Fibroblast of skin of right quadriceps (primary cell): ENCODE measurements around the gene BLM.
"Not testable (repeated sequence)": the region's sequence is repeated elsewhere in the genome, so short reads cannot be mapped to it uniquely, and the experiment has no call there.

Source experiments
- DNase-seq: peaks from one replicate; pipeline ENCODE4 v3.0.0-alpha.2; 2013

Gene BLM

DNA sequence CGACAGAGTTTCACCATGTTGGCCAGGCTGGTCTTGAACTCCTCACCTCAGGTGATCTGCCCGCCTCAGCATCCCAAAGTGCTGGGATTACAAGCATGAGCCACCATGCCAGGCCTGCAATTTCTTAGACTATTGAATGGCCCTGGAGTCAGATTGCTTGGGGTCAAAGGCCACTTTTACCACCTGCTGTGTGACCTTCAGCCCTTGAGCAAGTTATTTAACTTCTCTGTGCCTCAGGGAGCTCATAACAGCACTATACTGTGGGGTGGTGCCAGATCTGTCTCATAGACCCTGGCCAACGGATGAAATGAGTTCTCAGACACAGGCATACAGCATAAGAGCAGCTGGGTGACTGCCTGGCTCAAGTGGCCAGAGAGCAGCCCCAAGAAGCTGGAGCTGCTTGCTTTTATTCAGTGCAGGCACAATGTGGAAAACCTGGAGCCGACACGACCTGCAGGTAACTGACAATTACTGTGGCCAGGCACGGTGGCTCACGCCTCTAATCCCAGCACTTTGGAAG, 106.4 kb downstream of the BLM start:
- DNase-seq: no peak

- DNase-seq: not testable (repeated sequence)
Observed at GRCh38 chr15:90825115-90825899, 108.2 kb downstream of the BLM start.

DNA sequence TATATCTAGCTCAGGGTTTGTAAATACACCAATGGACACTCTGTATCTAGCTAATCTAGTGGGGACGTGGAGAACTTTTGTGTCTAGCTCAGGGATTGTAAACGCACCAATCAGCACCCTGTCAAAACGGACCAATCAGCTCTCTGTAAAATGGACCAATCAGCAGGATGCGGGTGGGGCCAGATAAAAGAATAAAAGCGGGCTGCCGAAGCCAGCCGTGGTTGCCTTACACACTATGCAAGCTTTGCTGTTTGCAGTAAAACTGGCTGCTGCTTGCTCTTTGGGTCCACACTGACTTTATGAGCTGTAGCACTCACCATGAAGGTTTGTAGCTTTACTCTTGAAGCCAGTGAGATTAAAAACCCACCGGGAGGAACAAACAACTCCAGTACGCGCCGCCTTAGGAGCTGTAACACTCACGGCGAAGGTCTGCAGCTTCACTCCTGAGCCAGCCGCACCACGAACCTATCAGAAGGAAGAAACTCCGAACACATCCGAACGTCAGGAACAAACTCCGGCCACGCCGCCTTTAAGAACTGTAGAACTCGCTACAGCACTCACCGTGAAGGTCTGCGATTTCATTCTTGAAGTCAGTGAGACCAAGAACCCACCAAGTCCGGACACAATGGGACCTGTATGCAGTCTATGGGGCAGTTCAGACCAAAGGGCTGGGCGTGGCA, 109.2 kb downstream of the BLM start:
- DNase-seq: not testable (repeated sequence)

GRCh38 chr15:90826886-90827435, 109.8 kb downstream of the BLM start:
- no peak for DNase-seq

DNA sequence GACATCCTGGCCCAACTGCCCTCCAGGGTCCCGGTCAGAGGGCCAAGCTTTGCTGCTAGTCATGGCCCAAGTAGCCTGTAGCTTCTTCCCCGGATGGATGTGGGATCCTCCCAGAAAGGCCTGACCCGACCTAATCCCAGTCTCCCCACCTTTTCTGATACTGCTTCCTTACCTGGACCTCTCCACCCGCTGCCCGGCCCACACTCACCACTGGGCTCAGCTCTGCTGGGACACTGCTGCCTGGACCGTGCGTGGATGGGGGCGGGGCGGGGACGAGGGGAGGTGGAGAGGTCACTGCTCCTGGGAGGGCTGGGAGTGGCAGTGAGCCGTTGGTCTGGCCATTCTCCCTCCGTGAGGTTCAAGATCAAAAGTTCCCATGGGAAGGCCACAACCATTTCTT, 111.0 kb downstream of the BLM start:
- no peak for DNase-seq

DNA sequence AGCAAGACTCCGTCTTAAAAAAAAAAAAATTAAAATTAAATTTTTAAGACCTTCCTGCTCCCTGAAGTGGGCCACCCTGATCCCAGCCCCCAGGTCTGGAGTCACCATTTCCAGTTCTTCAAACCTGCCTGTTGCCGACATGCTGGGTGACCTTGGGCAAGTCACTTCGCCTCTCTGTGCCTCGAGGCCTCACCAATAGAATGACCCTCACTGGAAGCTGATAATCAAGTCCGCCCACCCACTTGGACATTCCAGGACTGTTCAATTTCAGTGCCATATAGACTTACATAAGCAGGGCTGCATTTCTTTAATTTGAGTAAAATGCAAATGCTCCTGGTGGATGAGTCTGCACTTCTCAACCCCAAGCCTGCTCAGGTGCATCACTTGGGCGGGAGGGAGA, 112.0 kb downstream of the BLM start:
- DNase-seq: no peak

DNA sequence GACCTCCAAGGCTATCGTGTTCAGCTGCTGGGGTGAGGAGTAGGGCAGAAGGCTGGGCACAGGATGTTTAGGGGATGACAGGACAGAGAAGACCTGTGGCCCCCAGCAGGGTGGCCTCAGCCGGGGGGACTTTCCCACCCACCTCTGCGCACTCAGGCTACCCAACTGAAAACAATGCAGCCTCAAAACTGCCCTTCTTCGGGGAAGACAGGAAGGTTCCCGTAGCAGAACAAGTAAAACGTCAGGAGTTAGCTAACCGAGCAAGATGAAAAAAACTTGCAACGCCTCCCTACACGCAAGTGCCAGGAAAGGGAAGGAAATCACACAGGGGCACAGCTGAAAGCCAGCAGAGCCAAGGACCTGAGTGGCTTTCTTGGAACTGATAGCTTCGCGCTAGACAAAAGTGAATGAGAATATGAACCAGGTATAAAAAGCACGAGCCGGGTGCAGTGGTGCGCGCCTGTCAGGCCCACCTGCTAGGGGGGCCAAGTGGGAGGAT, 112.8 kb downstream of the BLM start:
- DNase-seq: no peak

- DNase-seq: no peak
Observed at GRCh38 chr15:90834626-90835025, 117.5 kb downstream of the BLM start.

- DNase-seq: peak; percentile 52
Observed at GRCh38 chr15:90836296-90836871, 119.2 kb downstream of the BLM start.

DNA sequence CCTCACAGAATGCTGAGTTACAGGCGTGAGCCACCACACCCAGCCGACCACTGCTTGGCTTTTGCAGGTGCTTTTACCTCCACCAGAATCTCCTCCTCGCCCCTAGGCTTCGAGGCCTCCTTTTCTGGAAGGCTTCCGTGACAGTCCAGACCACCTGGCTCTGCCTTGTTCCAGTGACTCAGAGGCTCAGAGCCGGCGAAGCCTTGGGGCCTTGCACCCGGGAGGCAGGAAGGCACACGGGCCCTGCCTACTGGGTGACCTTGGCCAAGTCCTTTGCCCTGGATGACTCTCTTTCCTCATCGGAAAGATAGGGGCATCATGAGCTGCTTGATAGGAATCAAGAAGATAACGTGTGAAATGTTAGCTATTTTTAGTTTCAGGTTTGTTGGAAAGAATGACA, 119.9 kb downstream of the BLM start:
- no peak for DNase-seq

GRCh38 chr15:90838139-90838538, 121.0 kb downstream of the BLM start:
- no peak for DNase-seq

- DNase-seq: no peak
Observed at GRCh38 chr15:90838544-90838943, 121.4 kb downstream of the BLM start.

- DNase-seq: no peak
Observed at GRCh38 chr15:90839187-90840071, 122.3 kb downstream of the BLM start.

DNA sequence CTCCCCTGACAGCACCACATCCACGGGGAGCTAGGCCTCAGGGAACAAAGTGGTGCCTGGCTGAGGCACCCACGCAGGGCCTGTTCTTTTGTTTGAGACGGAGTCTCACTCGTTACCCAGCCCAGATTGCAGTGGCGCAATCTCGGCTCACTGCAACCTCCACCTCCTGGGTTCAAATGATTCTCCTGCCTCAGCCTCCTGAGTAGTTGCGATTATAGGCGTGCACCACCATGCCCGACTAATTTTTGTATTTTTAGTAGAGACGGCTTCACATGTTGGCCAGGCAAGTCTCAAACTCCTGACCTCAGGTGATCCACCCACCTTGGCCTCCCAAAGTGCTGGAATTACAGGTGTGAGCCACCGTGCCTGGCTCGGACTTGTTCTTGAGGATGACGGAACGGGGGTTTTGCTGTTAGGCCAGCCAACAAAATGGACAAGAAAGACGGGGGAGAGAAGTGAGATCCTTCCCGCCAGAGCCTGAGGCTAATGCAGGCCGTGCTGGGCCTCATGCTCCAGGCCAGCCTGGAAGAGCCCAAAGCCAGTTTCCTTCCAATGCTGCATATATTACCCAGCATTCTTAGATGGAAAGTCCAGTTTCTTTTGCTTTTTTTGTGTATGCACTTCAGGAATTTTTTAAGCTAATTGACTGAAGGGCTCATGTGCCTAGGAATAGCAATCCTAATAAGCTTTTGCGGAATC, 123.2 kb downstream of the BLM start:
- DNase-seq: no peak

DNA sequence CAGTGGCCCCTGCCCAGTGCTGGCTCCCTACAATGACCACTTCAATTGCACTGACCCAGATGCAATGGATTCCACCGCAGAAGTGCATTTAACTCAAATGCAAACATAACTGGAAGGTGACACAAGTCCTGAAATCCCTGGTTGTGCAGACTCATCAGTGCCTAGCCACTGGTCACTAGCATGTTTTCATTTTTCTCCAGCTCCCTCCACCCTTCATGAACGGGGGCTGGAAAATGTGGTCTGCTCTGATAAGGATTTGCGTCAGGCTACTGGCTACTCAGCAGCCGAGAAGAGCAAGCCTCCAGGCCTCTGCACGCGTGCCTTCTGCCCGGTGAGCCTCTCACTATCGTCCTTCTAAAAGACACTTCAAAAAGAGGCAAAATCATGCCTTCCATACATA, 123.8 kb downstream of the BLM start:
- DNase-seq: no peak

DNA sequence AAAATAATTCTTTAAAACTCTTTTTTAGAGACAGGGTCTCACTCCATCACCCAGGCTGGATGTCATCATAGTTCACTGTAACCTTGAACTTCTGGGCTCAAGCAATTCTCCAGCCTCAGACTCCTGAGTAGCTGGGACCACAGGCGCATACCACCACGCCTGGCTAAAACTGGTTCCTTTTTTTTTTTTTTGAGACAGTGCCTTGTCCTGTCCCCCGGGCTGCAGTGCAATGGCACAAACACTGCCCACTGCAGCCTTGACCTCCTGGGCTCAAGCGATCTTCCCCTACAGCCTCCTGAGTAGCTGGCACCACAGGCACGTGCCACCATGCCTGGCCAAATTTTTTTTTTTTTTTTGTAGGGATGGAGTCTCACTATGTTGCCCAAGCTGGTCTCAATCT, 127.5 kb downstream of the BLM start:
- no peak for DNase-seq

DNA sequence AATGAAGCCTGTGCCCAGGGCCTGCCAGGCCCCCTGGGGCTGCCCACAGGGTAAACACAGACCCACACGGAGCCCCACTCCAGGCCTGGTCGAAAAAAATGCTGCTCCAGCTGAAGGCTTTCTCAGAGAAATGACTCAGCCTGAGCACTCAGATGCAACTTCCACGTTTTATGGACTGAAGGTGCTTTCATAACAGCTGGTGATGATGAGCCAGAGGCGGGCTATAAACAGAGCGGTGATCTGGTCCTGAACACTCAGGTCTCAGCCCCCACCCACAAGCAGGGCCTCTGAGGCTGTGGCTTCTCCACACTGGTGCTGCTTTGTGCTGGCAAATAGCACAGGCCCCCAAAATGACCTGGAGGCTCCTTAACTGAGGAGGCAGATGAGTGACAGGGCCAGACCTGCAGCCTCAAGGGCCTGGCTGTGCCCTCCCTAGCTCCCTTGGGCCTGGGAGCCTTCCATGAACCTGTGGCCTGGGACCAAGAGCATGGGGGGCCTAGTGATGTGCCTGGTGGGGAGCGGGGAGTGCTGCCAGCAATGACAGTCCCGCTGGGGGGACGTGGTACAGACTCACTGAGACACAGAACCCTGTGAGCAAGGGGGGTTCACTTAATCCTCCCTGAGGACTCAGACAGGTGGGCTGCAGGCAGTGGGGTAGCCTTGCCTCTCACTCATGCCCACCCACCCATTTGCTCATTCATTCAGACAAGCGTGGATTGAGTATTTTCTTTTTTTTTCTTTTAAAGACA, 128.2 kb downstream of the BLM start:
- peak; percentile 83 for DNase-seq

DNA sequence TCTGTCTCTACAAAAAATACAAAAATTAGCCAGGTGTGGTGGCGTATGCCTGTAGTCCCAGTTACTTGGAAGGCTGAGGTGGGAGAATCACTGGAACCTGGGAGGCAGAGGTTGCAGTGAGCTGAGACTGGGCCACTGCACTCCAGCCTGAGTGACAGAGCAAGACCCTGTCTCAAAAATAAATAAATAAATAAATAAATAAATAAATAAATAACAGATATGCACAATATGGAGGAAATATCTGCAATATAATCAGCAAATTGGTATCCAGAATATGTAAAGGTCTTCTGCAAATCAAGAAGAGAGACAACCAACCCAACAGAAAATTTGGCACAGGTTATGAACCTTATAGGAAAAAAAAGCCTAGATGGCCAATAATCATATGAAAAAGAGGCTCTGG, 132.3 kb downstream of the BLM start:
- not testable (repeated sequence) for DNase-seq

- no peak for DNase-seq
Observed at GRCh38 chr15:90851114-90851513, 134.0 kb downstream of the BLM start.

DNA sequence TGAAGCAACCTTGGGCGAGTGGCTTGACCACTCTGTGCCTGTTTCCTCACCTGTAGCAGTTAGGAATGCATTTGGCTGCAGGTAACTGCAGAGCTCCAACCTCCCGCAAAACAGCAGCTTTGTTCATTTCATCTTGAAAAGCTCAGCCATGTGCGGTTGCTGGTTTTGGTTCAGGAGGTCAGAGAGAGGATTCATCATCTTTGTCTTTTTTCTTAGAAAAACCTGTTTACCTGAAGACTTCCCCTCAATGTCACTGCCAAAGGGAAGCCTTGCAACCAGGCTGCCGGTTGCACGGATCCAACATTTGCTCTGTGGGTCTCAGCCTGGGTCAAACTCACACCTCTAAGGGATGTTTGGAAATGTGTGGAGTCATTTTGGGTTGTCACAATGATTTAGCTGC, 134.8 kb downstream of the BLM start:
- DNase-seq: no peak

DNA sequence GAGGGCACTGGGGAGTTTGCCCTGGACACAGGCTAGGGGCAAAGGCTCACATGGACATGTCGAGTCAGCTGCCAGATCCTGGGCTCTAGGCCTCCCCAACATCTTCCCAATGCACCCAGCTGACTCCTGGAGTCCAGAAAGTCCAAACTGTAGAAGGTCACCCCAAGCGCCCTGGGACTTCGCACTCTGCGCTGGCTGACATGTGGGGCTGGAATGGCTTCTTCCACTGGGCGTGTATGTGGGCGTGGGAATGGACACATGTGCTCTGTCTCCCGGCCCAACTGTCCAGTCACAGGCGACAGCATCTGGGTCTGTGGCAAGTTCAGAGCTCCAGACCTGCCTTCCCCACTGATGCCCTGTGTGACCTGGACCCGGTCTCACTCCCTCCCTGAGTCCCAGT, 138.0 kb downstream of the BLM start:
- no peak for DNase-seq
